Measurements from ENCODE around the gene BFSP2. TPM values are rescaled to one million over a fixed set of nuclear protein-coding genes. Genes with fewer than 3 reads are reported as not detected.
"Not testable (repeated sequence)": the region's sequence is repeated elsewhere in the genome, so short reads cannot be mapped to it uniquely, and the experiment has no call there.

Gene BFSP2
- total and polyA plus RNA-seq, 2 donors (not counting 1 experiment from before 2014, with no cell fraction given), result 0.60 to 1.6 TPM

GRCh38 chr3:133482474-133482873 lies 82.6 kb downstream of the BFSP2 start:
- POLR2A ChIA-PET; H4K20me1 ChIP-seq (ENCODE audit: control insufficient read depth, insufficient read depth, low read length, poor library complexity, severe bottlenecking); H3K27ac Mint-ChIP-seq; CTCF ChIA-PET; H3K79me2 ChIP-seq (ENCODE audit: control insufficient read depth, insufficient read depth, low read length); H3K4me3 ChIP-seq (ENCODE audit: control extremely low read depth in 1 of 5, extremely low read depth in 1 of 5, insufficient read depth in 1 of 5, low read depth in 2 of 5, low read length in 4 of 5); H3K27me3 ChIP-seq (replicated peaks in 1 of 4; ENCODE audit: control extremely low read depth in 1 of 4, control insufficient read depth in 3 of 4, insufficient read depth in 4 of 4, low read length in 3 of 4); H3K36me3 ChIP-seq (replicated peaks in 1 of 2; ENCODE audit: control extremely low read depth in 1 of 2, control insufficient read depth in 1 of 2, extremely low read depth in 1 of 2, insufficient read depth in 2 of 2, low read length in 1 of 2); H3K27ac ChIP-seq (ENCODE audit: low read length in 2 of 2); H2AFZ ChIP-seq (ENCODE audit: insufficient read depth, low read depth, low read length, poor library complexity, severe bottlenecking); H3K27me3 Mint-ChIP-seq; H3K9me3 Mint-ChIP-seq (ENCODE audit: insufficient read depth); ATAC-seq (ENCODE audit: low read depth); intact Hi-C loops (cut with micrococcal nuclease); H3K4me2 ChIP-seq (replicated peaks; ENCODE audit: low read depth, low read length, poor library complexity, severe bottlenecking); DNase-seq; H3K4me3 Mint-ChIP-seq; H3K9ac ChIP-seq (ENCODE audit: low read length): not testable (repeated sequence)
- no CpG with 5 or more reads among the region's 5 CpGs for WGBS (ENCODE audit: insufficient coverage)
- H3K9me3 ChIP-seq (ENCODE audit: control extremely low read depth in 1 of 3, control insufficient read depth in 2 of 3, insufficient read depth in 1 of 3, low read length in 2 of 3), result peaks cover 0 to 20% (median 9%) of the 10 kb centered on the region in 3 donors
- peaks cover 45% of the 10 kb centered on the region for H3K4me1 Mint-ChIP-seq
- H3K4me1 ChIP-seq (ENCODE audit: control insufficient read depth in 2 of 2, insufficient read depth in 2 of 2, low read length in 2 of 2), result peaks cover 23 to 25% of the 10 kb centered on the region in 2 donors

DNA sequence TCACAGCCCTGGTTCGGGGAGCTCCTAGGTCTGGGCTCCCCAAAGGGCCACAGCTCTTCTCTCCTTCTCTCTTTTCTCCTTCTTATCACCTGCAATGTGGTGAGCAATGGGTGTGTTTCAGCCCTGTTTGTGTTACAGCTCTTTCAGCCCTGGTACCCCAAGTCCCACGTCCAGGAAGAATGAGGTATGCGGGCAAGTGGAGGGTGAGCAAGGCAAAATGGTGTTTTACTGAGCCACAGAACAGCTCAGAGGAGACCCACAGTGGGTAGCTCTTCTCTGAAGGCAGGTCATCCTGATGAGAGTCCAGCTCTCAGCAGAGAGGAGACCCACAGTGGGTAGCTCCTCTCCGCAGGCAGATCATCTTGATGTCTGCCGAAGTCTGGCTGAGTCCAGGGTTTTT lies 86.8 kb downstream of the BFSP2 start:
- intact Hi-C loops (cut with micrococcal nuclease), result no loop called here
- H3K4me2 ChIP-seq (replicated peaks; ENCODE audit: low read depth, low read length, poor library complexity, severe bottlenecking), result no peak overlapping the region
- 100% methylated on average over 4 of the region's 5 CpGs for WGBS (ENCODE audit: insufficient coverage)
- TF ChIP-seq, protein P1, sequence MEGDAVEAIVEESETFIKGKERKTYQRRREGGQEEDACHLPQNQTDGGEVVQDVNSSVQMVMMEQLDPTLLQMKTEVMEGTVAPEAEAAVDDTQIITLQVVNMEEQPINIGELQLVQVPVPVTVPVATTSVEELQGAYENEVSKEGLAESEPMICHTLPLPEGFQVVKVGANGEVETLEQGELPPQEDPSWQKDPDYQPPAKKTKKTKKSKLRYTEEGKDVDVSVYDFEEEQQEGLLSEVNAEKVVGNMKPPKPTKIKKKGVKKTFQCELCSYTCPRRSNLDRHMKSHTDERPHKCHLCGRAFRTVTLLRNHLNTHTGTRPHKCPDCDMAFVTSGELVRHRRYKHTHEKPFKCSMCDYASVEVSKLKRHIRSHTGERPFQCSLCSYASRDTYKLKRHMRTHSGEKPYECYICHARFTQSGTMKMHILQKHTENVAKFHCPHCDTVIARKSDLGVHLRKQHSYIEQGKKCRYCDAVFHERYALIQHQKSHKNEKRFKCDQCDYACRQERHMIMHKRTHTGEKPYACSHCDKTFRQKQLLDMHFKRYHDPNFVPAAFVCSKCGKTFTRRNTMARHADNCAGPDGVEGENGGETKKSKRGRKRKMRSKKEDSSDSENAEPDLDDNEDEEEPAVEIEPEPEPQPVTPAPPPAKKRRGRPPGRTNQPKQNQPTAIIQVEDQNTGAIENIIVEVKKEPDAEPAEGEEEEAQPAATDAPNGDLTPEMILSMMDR (IDR thresholded peaks at IDR 0.05), result no peak
- Mint-ChIP-seq H3K27ac (no peak overlapping the region), H3K27me3 (no peaks in the 10 kb centered on the region), H3K4me3 (no peak overlapping the region), H3K9me3 (ENCODE audit: insufficient read depth) (peaks cover 2% of the 10 kb centered on the region), H3K4me1 (peaks cover 41% of the 10 kb centered on the region)
- H3K9ac ChIP-seq (ENCODE audit: low read length), result no peak overlapping the region
- no peak for DNase-seq
- POLR2A ChIA-PET, result interaction anchor here (0.5 to 0.8 kb wide), 2 partner anchors 22 to 83 kb away, joined by 3 to 4 read pairs; no protein-coding TSS in a partner anchor
- CTCF ChIA-PET, result interaction anchor here (0.7 to 9.6 kb wide), 7 partner anchors 10 to 178 kb away, joined by 3 to 82 read pairs (median 11); partner anchors contain the start of gene CDV3
- H3K27ac ChIP-seq (ENCODE audit: low read length in 2 of 2), result no peak overlapping the region
- H3K79me2 ChIP-seq (ENCODE audit: control insufficient read depth, insufficient read depth, low read length), result no peaks in the 10 kb centered on the region
- no peak overlapping the region for H2AFZ ChIP-seq (ENCODE audit: insufficient read depth, low read depth, low read length, poor library complexity, severe bottlenecking)
- ATAC-seq (ENCODE audit: low read depth), result no peak
- no peaks in the 10 kb centered on the region for H3K36me3 ChIP-seq (replicated peaks in 1 of 2; ENCODE audit: control extremely low read depth in 1 of 2, control insufficient read depth in 1 of 2, extremely low read depth in 1 of 2, insufficient read depth in 2 of 2, low read length in 1 of 2)
- H3K4me1 ChIP-seq (ENCODE audit: control insufficient read depth in 2 of 2, insufficient read depth in 2 of 2, low read length in 2 of 2), result peaks cover 14 to 25% of the 10 kb centered on the region in 2 donors
- H4K20me1 ChIP-seq (ENCODE audit: control insufficient read depth, insufficient read depth, low read length, poor library complexity, severe bottlenecking), result no peaks in the 10 kb centered on the region
- H3K4me3 ChIP-seq (ENCODE audit: control extremely low read depth in 1 of 5, extremely low read depth in 1 of 5, insufficient read depth in 1 of 5, low read depth in 2 of 5, low read length in 4 of 5), result no peak overlapping the region
- peaks cover 0 to 20% (median 9%) of the 10 kb centered on the region in 3 donors for H3K9me3 ChIP-seq (ENCODE audit: control extremely low read depth in 1 of 3, control insufficient read depth in 2 of 3, insufficient read depth in 1 of 3, low read length in 2 of 3)
- no peaks in the 10 kb centered on the region for H3K27me3 ChIP-seq (replicated peaks in 1 of 4; ENCODE audit: control extremely low read depth in 1 of 4, control insufficient read depth in 3 of 4, insufficient read depth in 4 of 4, low read length in 3 of 4)
